ENCODE results near the gene NTN5. TPM values are rescaled to one million over a fixed set of nuclear protein-coding genes. Genes with fewer than 3 reads are reported as not detected.
"Not testable (repeated sequence)": the region's sequence is repeated elsewhere in the genome, so short reads cannot be mapped to it uniquely, and the experiment has no call there.

The NTN5 gene
- total RNA-seq, 8 experiments from 2014 or later, result 0.16 to 1.3 (median 0.50) TPM; not detected in 1

DNA sequence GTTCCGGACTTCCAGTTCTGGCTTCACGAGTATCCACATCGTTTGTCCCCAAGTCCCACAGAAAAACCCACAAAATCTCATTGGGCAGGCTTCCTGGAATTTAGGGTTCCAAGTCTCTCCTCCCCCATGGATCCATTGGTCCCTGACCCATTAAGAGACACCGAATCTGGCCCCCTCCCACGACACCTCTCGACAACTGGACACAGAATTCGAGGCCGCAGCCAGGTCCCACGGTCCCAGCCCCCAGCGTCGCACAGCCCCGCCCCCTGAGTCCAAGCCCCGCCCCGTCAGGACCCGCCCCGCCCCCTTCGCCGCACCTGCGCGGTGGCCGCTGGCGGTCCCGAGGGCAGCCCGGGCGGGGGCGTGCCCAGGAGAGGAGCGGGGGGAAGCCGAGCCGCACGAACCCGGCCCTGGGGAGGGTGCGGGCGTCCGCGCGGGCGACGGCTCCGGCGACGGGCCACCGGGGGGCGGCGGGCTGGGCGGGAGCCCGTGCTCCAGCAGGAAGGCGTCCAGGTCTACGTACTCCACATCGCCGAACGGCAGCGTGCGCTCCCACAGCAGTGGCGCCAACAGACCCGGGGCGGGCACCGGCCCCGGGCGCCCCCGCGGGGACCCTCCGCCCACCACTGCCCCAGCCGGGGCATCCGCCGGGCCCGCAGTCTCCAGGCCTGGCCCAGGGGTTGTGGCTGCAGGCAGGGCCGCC, 37.4 kb downstream of the NTN5 start:
- in situ Hi-C loops (cut with MboI; ENCODE audit: low pct_unique_long_range_greater_than_20kb in 2 of 9, low sequenced_read_pairs in 9 of 9, unreplicated experiment in 9 of 9), result loop anchor here in 1 of 9 experiments (25.0 kb wide), 1 partner anchor 327 kb away; the partner anchor contains the start of genes BAX and FTL
- ATAC-seq (replicated peaks in 6 of 8), result peak in 6 of 8 experiments; percentile 3 to 24 (median 18)

DNA sequence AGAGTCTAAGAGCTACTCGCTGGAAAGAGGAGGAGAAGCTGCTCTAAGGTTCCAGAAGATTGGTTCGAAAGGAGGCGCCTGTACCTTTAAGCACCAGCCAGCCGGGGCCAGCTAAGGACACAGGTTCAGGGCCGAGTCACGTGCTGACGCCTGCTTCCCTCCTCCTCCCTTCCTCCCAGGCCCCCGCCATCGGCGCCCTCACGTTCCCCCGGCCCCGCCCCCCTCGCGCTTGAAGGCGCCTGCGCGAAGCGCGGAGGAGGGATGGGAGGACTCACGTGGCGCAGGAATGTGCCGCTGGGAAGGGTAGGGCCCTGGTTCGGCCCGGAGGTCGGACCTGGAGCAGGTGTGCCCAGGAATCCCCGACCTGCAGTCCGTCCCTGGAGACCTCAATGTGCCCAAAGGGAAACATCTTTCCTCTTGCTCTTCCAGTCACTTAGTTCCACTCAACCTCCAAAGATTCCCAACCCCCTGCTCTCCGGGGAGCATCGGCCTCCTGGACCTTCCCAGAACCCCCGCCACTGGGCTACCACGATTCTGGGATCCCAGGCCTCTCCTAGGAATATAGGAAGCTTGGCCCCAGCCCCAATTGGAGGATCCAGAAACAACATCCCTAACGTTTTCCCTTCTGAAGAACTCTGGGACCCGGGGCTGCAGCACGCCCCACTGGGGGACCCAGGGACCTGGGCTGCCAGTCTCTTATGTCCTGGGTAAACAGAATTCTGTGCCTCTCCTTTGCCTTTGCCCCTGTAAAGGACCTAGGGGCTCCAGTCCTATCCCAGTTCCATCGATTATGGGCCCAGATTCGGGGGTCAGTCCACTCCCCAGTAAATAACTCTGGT, 38.2 kb downstream of the NTN5 start:
- WGBS, 10 experiments, result 0 to 40% (median 3%) methylated on average over 1 to 8 of the region's 37 CpGs; no CpG with 5 or more reads in 4 of the 10 experiments
- in situ Hi-C loops (cut with MboI; ENCODE audit: low pct_unique_long_range_greater_than_20kb in 2 of 9, low sequenced_read_pairs in 9 of 9, unreplicated experiment in 9 of 9), result loop anchor here in 1 of 9 experiments (25.0 kb wide), 1 partner anchor 328 kb away; the partner anchor contains the start of genes BAX and FTL
- Histone ChIP-seq H3K4me3 (peak overlapping the region; percentile 45 to 68 (median 59)), H3K27ac (peak overlapping the region; percentile 54 to 81), H3K4me1 (replicated peaks in 1 of 2) (peaks cover 48 to 50% of the 10 kb centered on the region in 2 donors)
- ATAC-seq (replicated peaks in 6 of 8), result peak; percentile 5 to 33 (median 13)

More for the DNA sequence above, 37.4 kb downstream of the NTN5 start:
- WGBS, 10 experiments, result 17 to 18% methylated on average over 3 of the region's 67 CpGs; no CpG with 5 or more reads in 8 of the 10 experiments
- Histone ChIP-seq H3K4me3 (peak overlapping the region; percentile 45 to 68 (median 59)), H3K27ac (peak overlapping the region; percentile 64 to 81), H3K4me1 (replicated peaks in 1 of 2) (peaks cover 42 to 43% of the 10 kb centered on the region in 2 donors)

DNA sequence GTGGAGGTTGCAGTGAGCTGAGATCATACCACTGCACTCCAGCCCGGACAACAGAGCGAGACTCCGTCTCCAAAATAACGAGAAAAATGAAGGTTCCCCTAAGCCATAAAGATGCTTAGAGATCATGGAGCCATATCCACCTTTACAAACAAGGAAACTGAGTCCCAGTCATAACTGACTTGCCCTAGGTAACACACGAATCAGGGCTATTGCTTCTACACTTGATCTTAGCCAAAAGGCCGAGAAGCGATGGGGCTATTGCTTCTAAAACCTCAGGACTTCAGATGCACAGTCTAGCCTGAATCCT, 38.8 kb downstream of the NTN5 start:
- in situ Hi-C loops (cut with MboI; ENCODE audit: low pct_unique_long_range_greater_than_20kb in 2 of 9, low sequenced_read_pairs in 9 of 9, unreplicated experiment in 9 of 9), result loop anchor here in 1 of 9 experiments (25.0 kb wide), 1 partner anchor 328 kb away; the partner anchor contains the start of genes BAX and FTL
- WGBS, 10 experiments, result 0 to 100% (median 39%) methylated on average over 1 to 7 of the region's 7 CpGs; no CpG with 5 or more reads in 2 of the 10 experiments
- H3K4me1 ChIP-seq (replicated peaks in 1 of 2), result peaks cover 51 to 56% of the 10 kb centered on the region in 2 donors

DNA sequence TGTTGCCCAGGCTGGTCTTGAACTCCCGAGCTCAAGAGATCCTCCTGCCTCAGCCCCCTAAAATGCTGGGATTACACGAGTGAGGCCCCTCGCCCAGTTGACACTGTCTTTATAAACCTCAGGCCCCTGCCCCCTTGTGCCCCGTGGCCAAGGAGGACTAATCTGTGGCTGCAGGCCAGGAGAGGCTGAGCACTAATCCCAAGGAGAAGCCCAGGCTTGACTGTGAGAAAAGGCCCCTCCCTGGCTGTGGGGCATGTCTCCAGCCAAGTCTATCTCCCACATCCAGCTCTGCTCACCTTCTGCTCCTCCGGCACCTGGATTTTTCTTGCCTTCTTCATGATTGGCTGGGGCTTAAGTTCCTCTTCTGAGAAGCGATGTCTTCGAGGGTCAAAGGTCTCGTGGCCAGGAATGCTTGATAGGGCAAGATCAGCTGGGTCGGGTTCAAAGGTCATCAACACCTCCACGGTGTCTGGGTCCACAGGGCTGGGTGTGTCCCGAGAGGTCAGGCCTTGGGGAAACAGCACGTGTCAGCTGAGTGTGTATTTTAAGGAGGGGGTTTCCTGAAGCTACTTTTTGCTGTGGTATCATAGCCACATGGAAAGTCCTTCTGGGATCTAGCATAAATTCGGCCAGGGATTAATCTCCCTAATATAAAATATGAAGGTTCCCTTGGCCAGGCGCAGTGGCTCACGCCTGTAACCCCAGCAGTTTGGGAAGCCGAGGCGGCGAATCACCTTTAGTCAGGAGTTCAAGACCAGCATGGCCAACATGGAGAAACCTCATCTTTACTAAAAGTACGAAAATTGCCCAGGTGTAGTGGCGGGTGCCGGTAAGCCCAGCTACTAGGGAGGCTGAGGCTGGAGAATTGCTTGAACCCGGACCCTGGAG, 39.4 kb downstream of the NTN5 start:
- in situ Hi-C loops (cut with MboI; ENCODE audit: low pct_unique_long_range_greater_than_20kb in 2 of 9, low sequenced_read_pairs in 9 of 9, unreplicated experiment in 9 of 9), result loop anchor here in 1 of 9 experiments (25.0 kb wide), 1 partner anchor 329 kb away; the partner anchor contains the start of genes BAX and FTL
- H3K4me1 ChIP-seq (replicated peaks in 1 of 2), result peaks cover 46 to 51% of the 10 kb centered on the region in 2 donors
- peak overlapping the region in 1 of 2 donors; percentile 71 for H3K27ac ChIP-seq

More for the DNA sequence above, 38.8 kb downstream of the NTN5 start:
- H3K27ac ChIP-seq, result peak overlapping the region; percentile 10 to 71
- ATAC-seq (replicated peaks in 6 of 8), result no peak
- H3K4me3 ChIP-seq, result peak overlapping the region in 4 of 5 donors; percentile 6 to 60 (median 37)

DNA sequence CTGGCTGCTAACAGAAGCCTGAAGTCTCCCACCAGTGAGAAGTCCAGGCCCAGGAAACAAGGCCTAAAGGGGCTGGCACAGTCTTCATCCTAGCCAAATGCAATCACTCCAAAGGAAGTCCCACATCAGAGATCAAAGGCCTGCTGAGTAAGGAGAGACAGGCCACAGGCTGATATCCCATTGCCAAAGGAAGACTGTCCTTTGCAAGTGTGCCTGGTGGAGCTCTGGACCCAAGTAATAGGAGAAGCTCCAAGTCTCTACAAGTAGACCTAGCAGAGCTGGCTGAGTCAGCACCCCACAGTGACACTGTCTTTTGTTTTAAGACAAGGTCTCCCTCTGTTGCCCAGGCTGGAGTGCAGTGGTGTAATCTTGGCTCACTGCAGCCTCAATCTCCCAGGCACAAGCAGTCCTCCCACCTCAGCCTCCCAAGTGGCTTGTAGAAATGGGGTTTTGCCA, 40.1 kb downstream of the NTN5 start:
- no peak overlapping the region for H3K27ac ChIP-seq
- H3K4me1 ChIP-seq (replicated peaks in 1 of 2), result peaks cover 45 to 50% of the 10 kb centered on the region in 2 donors
- in situ Hi-C loops (cut with MboI; ENCODE audit: low pct_unique_long_range_greater_than_20kb in 2 of 9, low sequenced_read_pairs in 9 of 9, unreplicated experiment in 9 of 9), result loop anchor here in 1 of 9 experiments (25.0 kb wide), 1 partner anchor 330 kb away; the partner anchor contains the start of genes BAX and FTL
- ATAC-seq (replicated peaks in 6 of 8), result no peak
- no peak overlapping the region for H3K4me3 ChIP-seq

More for the DNA sequence above, 39.4 kb downstream of the NTN5 start:
- no peak for ATAC-seq (replicated peaks in 6 of 8)
- 64 to 100% (median 86%) methylated on average over 3 to 14 of the region's 22 CpGs; no CpG with 5 or more reads in 2 of the 10 experiments for WGBS, 10 experiments
- H3K4me3 ChIP-seq, result peak overlapping the region in 1 of 5 donors; percentile 60

DNA sequence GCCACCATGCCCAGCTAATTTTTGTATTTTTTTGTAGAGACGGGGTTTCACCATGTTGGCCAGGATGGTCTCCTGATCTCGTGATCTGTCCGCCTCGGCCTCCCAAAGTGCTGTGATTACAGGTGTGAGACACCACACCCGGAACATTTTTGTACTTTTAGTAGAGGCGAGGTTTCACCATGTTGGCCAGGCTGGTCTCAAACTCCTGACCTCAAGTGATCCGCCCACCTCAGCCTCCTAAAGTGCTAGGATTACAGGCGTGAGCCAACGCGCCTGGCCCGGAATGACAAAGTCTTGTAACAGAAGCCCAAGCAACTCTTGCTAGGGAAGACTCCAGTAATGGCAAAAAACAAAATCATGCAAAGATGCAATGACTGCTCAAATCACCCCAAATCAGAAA, 40.5 kb downstream of the NTN5 start:
- H3K4me1 ChIP-seq (replicated peaks in 1 of 2), result peaks cover 45 to 50% of the 10 kb centered on the region in 2 donors
- 83 to 100% (median 93%) methylated on average over 2 to 8 of the region's 11 CpGs; no CpG with 5 or more reads in 6 of the 10 experiments for WGBS, 10 experiments
- not testable (repeated sequence) for ATAC-seq (replicated peaks in 6 of 8); H3K27ac ChIP-seq; H3K4me3 ChIP-seq
- in situ Hi-C loops (cut with MboI; ENCODE audit: low pct_unique_long_range_greater_than_20kb in 2 of 9, low sequenced_read_pairs in 9 of 9, unreplicated experiment in 9 of 9), result loop anchor here in 1 of 9 experiments (25.0 kb wide), 1 partner anchor 330 kb away; the partner anchor contains the start of genes BAX and FTL

DNA sequence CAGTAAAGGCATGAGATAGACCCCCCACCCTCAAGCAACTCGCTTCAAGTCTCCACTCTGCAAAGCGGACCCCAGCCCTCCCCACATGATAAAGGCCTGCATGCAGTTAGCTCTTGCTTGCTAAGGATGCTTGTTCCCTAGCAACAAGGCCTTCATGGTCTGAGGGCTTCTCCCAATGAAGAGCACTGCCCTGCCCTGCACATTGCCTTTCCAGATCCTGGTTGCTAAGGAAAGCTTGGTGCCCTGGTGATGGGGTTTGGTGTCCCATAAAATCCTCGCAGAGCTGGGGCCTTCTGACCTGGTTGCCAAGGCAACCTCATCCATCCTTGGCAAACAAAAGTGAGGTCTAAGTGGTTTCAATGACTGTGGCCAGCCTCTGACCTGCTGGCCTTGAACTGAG, 41.6 kb downstream of the NTN5 start:
- in situ Hi-C loops (cut with MboI; ENCODE audit: low pct_unique_long_range_greater_than_20kb in 2 of 9, low sequenced_read_pairs in 9 of 9, unreplicated experiment in 9 of 9), result loop anchor here in 1 of 9 experiments (25.0 kb wide), 1 partner anchor 331 kb away; the partner anchor contains the start of genes BAX and FTL
- WGBS, 10 experiments, result 0 to 67% methylated on average over 1 of the region's 3 CpGs; no CpG with 5 or more reads in 8 of the 10 experiments

DNA sequence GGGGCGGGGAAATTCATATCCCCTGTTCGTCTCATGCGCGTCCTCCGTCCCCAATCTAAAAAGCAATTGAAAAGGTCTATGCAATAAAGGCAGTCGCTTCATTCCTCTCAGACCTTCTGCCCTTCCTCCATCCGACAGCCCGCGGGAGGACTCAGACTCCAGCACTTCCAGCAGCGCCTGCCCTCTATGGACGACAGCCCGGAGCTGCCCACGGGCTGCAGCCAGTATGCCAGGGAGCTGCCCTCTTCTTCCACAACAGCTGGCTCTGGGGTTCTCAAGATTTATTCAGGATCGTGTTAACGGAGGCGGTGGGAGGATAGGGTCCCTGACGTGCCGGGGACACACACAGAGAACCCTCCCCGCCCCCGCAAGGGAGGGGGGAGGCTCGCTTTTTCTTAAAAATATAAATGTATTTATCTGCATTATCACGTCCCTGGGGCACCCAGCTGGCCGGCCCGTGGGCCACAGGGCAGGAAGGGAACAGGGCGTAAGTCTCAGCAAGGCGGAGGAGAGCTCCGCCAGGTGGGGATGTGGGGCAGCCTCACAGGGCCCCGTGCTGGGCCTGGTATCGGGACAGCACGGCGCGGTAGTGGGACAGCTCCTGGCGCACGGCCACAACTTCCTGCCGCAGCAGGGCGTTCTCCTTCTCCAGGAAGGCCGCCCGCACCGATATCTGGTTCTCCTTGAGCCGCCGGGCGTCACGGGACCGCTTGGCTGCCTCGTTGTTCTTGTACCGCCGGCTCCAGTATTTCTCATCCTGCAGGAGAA, 42.3 kb downstream of the NTN5 start:
- WGBS, 10 experiments, result 0 to 41% (median 17%) methylated on average over 1 to 11 of the region's 47 CpGs; no CpG with 5 or more reads in 5 of the 10 experiments
- Histone ChIP-seq H3K4me3 (peak overlapping the region in 1 of 5 donors; percentile 11), H3K4me1 (replicated peaks in 1 of 2) (peaks cover 45 to 50% of the 10 kb centered on the region in 2 donors), H3K27ac (peak overlapping the region; percentile 78 to 82)
- in situ Hi-C loops (cut with MboI; ENCODE audit: low pct_unique_long_range_greater_than_20kb in 2 of 9, low sequenced_read_pairs in 9 of 9, unreplicated experiment in 9 of 9), result loop anchor here in 1 of 9 experiments (25.0 kb wide), 1 partner anchor 332 kb away; the partner anchor contains the start of genes BAX and FTL
- peak; percentile 1 to 27 (median 11) for ATAC-seq (replicated peaks in 6 of 8)

More for the DNA sequence above, 41.6 kb downstream of the NTN5 start:
- H3K4me3 ChIP-seq, result no peak overlapping the region
- peaks cover 45 to 50% of the 10 kb centered on the region in 2 donors for H3K4me1 ChIP-seq (replicated peaks in 1 of 2)
- H3K27ac ChIP-seq, result peak overlapping the region; percentile 78 to 82
- peak in 2 of 8 experiments; percentile 5 to 9 for ATAC-seq (replicated peaks in 6 of 8)

DNA sequence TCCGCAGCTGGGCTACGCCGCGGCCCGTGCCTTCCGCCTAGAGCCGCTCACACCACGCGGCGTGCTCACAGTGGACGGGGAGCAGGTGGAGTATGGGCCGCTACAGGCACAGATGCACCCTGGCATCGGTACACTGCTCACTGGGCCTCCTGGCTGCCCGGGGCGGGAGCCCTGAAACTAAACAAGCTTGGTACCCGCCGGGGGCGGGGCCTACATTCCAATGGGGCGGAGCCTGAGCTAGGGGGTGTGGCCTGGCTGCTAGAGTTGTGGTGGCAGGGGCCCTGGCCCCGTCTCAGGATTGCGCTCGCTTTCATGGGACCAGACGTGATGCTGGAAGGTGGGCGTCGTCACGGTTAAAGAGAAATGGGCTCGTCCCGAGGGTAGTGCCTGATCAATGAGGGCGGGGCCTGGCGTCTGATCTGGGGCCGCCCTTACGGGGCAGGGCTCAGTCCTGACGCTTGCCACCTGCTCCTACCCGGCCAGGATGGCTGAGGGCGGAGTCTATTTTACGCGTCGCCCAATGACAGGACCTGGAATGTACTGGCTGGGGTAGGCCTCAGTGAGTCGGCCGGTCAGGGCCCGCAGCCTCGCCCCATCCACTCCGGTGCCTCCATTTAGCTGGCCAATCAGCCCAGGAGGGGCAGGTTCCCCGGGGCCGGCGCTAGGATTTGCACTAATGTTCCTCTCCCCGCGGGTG, 43.1 kb downstream of the NTN5 start:
- H3K4me1 ChIP-seq (replicated peaks in 1 of 2), result peaks cover 45 to 53% of the 10 kb centered on the region in 2 donors
- peak overlapping the region; percentile 78 to 82 for H3K27ac ChIP-seq

DNA sequence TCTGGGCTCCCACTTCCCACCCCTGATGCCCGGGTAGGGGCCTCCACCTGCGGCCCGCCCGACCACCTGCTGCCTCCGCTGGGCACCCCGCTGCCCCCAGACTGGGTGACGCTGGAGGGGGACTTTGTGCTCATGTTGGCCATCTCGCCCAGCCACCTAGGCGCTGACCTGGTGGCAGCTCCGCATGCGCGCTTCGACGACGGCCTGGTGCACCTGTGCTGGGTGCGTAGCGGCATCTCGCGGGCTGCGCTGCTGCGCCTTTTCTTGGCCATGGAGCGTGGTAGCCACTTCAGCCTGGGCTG, 43.6 kb downstream of the NTN5 start:
- peaks cover 43 to 50% of the 10 kb centered on the region in 2 donors for H3K4me1 ChIP-seq (replicated peaks in 1 of 2)
- H3K27ac ChIP-seq, result peak overlapping the region; percentile 78 to 82
- ATAC-seq (replicated peaks in 6 of 8), result no peak
- no peak overlapping the region for H3K4me3 ChIP-seq
- 91% methylated on average over 7 of the region's 22 CpGs; no CpG with 5 or more reads in 9 of the 10 experiments for WGBS, 10 experiments
- in situ Hi-C loops (cut with MboI; ENCODE audit: low pct_unique_long_range_greater_than_20kb in 2 of 9, low sequenced_read_pairs in 9 of 9, unreplicated experiment in 9 of 9), result loop anchor here in 1 of 9 experiments (25.0 kb wide), 1 partner anchor 333 kb away; the partner anchor contains the start of genes BAX and FTL

More for the DNA sequence above, 43.1 kb downstream of the NTN5 start:
- ATAC-seq (replicated peaks in 6 of 8), result peak; percentile 34 to 85 (median 68)
- WGBS, 10 experiments, result 0 to 81% (median 60%) methylated on average over 1 to 8 of the region's 48 CpGs; no CpG with 5 or more reads in 7 of the 10 experiments
- peak overlapping the region in 2 of 5 donors; percentile 0 to 11 for H3K4me3 ChIP-seq
- in situ Hi-C loops (cut with MboI; ENCODE audit: low pct_unique_long_range_greater_than_20kb in 2 of 9, low sequenced_read_pairs in 9 of 9, unreplicated experiment in 9 of 9), result loop anchor here in 1 of 9 experiments (25.0 kb wide), 1 partner anchor 333 kb away; the partner anchor contains the start of genes BAX and FTL
